Bronchial epithelial cell (primary cell): ENCODE measurements around the gene TMEM132C. TPM values are rescaled to one million over a fixed set of nuclear protein-coding genes. Genes with fewer than 3 reads are reported as not detected.

ENCODE experiments used
- DNase-seq: peaks from one replicate; pipeline ENCODE4 v3.0.0-alpha.2; 2010; ENCODE audit warnings: low read depth
- FAIRE-seq: peaks from 2 replicates; lab custom pipeline; 2011; peaks lifted over from hg19 to GRCh38; lab: Jason Lieb, UNC
- H3K27me3 ChIP-seq: 2 replicates; pipeline ENCODE4 v1.5.1; 2011; ENCODE audit warnings: low read length; ENCODE audit not compliant: control insufficient read depth, insufficient read depth
- H3K36me3 ChIP-seq: 2 replicates; pipeline ENCODE4 v1.5.1; 2011; ENCODE audit warnings: low read length; ENCODE audit not compliant: control insufficient read depth, insufficient read depth
- H3K4me3 ChIP-seq: 2 replicates; pipeline ENCODE4 v1.5.1; 2011; ENCODE audit warnings: mild to moderate bottlenecking, low read depth, low read length, control low read depth
- CTCF ChIP-seq: IDR thresholded peaks from 2 replicates; pipeline ENCODE4 v1.5.1; 2011; ENCODE audit warnings: mild to moderate bottlenecking, moderate library complexity, low read length, control low read depth, inconsistent platforms; ENCODE audit not compliant: insufficient read depth, severe bottlenecking
- total RNA-seq: library from RNA; depleted of rRNA; stranded (reverse); fragments of >200 nt; gene quantifications from 2 replicates; pipeline ENCODE4 v1.2.1, GENCODE V29; 2014

Gene TMEM132C
- total RNA-seq, 1 donor from 2014 or later = not detected

DNA sequence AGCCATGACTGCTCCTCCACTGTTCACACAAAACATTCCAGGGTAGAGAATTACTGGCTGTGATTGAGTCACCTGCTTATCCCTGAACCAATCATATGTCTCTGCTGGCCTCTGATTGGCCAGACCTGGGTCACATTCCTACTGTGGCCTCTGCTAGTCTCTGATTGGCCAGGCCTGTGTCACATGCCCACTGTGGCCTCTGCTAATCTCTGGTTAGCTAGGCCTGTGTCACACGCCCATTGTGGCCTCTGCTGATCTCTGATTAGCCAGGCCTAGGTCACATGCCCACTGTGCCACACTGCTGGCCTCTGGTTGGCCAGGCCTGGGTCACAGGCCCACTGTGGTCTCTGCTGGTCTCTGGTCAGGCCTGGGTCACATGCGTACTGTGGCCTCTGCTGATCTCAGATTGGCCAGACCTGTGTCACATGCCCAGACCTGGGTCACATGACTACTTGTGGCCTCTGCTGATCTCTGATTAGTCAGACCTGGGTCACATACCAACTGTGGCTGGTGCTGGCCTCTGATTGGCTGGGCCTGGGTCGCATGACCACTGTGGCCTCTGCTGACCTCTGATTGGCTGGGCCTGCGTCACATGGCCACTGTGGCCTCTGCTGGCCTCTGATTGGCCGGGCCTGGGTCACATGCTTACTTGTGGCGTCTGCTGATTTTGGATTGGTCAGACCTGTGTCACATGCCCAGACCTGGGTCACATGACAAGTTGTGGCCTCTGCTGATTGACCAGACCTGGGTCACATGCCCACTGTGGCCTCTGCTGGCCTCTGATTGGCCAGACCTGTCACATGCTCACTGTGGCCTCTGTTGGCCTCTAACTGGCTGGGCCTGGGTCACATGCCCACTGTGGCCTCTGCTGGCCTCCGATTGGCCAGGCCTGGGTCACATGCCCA, 305.2 kb downstream of the TMEM132C start:
- H3K36me3 ChIP-seq = no peaks in the 10 kb centered on the region
- FAIRE-seq (no peak), DNase-seq (no peak)
- no peak overlapping the region for H3K4me3 ChIP-seq
- H3K27me3 ChIP-seq = no peaks in the 10 kb centered on the region
- TF ChIP-seq CTCF = no peak

DNA sequence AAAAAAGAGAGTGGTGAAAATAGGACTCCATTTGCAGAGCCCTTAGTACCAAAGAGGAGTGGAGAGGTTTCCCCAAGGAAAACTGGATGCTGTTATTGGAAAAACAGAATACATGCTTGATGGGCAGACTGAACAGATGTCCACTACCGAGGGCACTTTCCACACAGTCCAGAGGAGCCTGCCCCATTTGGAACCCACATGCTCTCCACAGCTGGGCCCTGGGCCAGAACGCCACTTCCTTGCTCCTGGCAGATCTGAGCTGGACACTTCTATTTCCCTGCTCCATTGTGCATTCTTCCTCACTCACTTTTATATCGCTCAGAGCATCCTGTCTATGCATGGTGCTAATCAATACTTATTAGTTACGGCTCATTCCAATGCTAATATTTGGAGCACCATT, 306.9 kb downstream of the TMEM132C start:
- H3K27me3 ChIP-seq = no peaks in the 10 kb centered on the region
- TF ChIP-seq CTCF = no peak
- DNase-seq (no peak), FAIRE-seq (no peak)
- no peak overlapping the region for H3K4me3 ChIP-seq
- no peaks in the 10 kb centered on the region for H3K36me3 ChIP-seq

DNA sequence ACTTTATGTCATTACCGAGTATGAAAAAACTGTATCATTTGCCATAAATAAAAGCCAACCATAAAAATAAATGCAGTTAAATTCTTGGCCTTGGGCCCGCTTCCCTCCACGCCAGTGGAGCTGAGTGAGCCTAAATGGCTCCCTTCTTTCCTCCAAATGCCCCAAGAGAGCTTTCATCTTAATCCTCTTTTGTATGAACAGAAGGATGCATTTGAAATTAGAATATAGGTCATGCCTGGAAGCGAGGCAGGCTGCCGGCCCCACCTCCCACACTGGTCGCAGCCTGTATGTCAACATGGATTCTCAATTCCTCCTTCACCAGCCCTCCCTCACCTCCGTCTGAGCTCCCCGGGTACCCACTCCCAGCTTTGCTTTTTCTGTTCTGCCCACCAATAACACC, 311.1 kb downstream of the TMEM132C start:
- H3K36me3 ChIP-seq = no peaks in the 10 kb centered on the region
- H3K4me3 ChIP-seq = no peak overlapping the region
- DNase-seq (no peak), FAIRE-seq (no peak)
- TF ChIP-seq CTCF = no peak
- no peaks in the 10 kb centered on the region for H3K27me3 ChIP-seq

- no peak for DNase-seq
- no peak for TF ChIP-seq CTCF
- H3K4me3 ChIP-seq = no peak overlapping the region
- no peak for FAIRE-seq
- no peaks in the 10 kb centered on the region for H3K36me3 ChIP-seq
- no peaks in the 10 kb centered on the region for H3K27me3 ChIP-seq
Observed at GRCh38 chr12:128581321-128581761, 314.4 kb downstream of the TMEM132C start.

DNA sequence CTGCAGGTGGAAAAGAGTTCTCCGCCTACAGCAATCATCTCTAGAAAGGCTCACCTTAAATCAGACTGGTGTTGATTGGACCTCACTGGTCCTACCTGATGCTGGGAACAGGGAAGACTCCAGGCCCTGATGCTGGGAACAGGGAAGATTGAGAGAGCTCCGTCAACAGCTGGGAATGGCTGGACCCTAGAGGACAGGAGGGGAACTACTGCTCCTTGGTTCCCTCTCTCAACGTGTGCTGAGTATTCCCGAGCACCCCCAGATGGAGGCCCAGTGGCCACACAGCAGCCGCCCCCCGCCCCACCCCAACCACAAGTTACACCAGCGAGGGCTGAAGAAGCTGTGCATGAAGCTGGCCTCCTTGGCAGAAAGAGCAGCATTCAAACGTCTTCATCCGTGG, 316.5 kb downstream of the TMEM132C start:
- DNase-seq = no peak
- Histone ChIP-seq H3K36me3 (no peaks in the 10 kb centered on the region), H3K4me3 (no peak overlapping the region), H3K27me3 (no peaks in the 10 kb centered on the region)
- no peak for FAIRE-seq
- no peak for TF ChIP-seq CTCF
